ENCODE measurements around the gene SUCLA2.

Gene SUCLA2

GRCh38 chr13:47932950-47933923 is 67.8 kb downstream of the SUCLA2 start:
- DNase-seq (ENCODE audit: low spot score), result no peak
- TF ChIP-seq, protein P1, sequence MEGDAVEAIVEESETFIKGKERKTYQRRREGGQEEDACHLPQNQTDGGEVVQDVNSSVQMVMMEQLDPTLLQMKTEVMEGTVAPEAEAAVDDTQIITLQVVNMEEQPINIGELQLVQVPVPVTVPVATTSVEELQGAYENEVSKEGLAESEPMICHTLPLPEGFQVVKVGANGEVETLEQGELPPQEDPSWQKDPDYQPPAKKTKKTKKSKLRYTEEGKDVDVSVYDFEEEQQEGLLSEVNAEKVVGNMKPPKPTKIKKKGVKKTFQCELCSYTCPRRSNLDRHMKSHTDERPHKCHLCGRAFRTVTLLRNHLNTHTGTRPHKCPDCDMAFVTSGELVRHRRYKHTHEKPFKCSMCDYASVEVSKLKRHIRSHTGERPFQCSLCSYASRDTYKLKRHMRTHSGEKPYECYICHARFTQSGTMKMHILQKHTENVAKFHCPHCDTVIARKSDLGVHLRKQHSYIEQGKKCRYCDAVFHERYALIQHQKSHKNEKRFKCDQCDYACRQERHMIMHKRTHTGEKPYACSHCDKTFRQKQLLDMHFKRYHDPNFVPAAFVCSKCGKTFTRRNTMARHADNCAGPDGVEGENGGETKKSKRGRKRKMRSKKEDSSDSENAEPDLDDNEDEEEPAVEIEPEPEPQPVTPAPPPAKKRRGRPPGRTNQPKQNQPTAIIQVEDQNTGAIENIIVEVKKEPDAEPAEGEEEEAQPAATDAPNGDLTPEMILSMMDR (IDR thresholded peaks at IDR 0.05; ENCODE audit: extremely low read depth, missing control alignments), result no peak

DNA sequence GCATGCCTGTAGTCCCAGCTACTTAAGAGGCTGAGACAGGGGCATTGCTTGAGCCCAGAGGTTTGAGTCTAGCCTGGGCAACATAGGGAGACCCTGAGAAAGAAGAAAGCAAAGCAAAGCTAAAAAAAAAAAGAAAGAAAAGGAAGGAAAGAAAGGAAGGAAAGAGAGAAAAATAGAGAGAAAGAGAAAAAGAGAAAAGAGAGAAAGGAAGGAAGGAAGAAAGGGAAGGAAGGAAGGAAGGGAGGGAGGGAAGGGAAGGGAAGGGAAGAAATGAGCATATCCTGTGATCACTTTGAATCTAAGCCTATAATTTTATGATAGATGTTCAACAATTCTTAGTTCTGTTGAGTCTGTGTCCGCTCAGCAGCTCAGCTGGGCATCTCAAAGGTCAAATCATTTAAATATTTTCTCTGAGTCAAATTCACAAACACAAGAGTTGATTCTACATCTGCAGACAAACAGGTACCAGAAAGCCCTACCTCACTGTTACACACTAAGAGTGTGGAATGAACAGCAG is 70.4 kb downstream of the SUCLA2 start:
- TF ChIP-seq, protein P1 (IDR thresholded peaks at IDR 0.05; ENCODE audit: extremely low read depth, missing control alignments), result no peak
- no peak for DNase-seq (ENCODE audit: low spot score)

GRCh38 chr13:47929156-47929555 is 71.9 kb downstream of the SUCLA2 start:
- TF ChIP-seq, protein P1 (IDR thresholded peaks at IDR 0.05; ENCODE audit: extremely low read depth, missing control alignments), result no peak
- no peak for DNase-seq (ENCODE audit: low spot score)

DNA sequence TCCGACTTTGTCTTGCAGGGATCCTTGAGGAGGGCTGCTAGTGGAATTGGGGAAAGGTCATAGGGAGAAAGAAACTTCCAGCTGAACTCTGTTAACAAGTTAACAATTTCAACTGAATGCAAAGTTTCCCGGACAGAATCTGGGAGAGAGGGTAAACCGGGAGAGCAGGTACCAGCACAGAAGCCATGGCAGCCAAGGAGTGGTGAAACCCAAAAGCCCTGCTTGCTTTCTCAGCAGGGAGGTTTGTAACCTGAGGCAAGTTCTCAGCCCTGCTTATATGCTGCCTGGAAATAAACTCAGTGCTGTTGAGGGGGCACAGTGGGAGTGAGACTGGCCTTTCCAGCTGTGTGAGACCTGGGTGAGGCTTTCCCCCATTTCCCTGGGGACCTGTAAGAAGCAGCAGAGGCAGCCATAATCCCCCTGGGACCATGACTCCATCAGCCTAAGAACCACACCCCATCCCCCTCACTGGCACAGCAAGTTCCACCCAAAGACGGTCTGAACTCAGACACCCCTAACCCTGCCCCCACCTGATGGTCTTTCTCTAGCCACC is 84.0 kb downstream of the SUCLA2 start:
- no peak for DNase-seq (ENCODE audit: low spot score)
- TF ChIP-seq, protein P1 (IDR thresholded peaks at IDR 0.05; ENCODE audit: extremely low read depth, missing control alignments), result no peak

- no peak for DNase-seq (ENCODE audit: low spot score)
Measured at GRCh38 chr13:47908197-47908902, 92.7 kb downstream of the SUCLA2 start.

GRCh38 chr13:47904891-47905290 is 96.2 kb downstream of the SUCLA2 start:
- DNase-seq (ENCODE audit: low spot score), result no peak
- TF ChIP-seq, protein P1 (IDR thresholded peaks at IDR 0.05; ENCODE audit: extremely low read depth, missing control alignments), result no peak

More at GRCh38 chr13:47908197-47908902, 92.7 kb downstream of the SUCLA2 start:
- TF ChIP-seq, protein P1 (IDR thresholded peaks at IDR 0.05; ENCODE audit: extremely low read depth, missing control alignments), result no peak
